Muscle layer of duodenum (tissue), 2 donors: ENCODE results near the gene SLC9C1.
A peak's percentile ranks its signal among the peaks of the same experiment; 100 is the strongest.

Source experiments
- H3K27ac ChIP-seq: one replicate; pipeline ENCODE4 v1.7.0; 2013; ENCODE audit warnings: mild to moderate bottlenecking, low read length
- H3K27me3 ChIP-seq: one replicate; pipeline ENCODE4 v1.7.0; 2013; ENCODE audit warnings: low read depth, mild to moderate bottlenecking, control low read depth, low read length
- H3K36me3 ChIP-seq, 2 donors: one replicate each; pipeline ENCODE4 v1.7.0; 2013; ENCODE audit warnings: low read length in 2 of 2, control low read depth in 1 of 2, mild to moderate bottlenecking in 1 of 2; ENCODE audit not compliant: insufficient read depth in 2 of 2, control insufficient read depth in 1 of 2
- H3K4me1 ChIP-seq, 2 donors: one replicate each; pipeline ENCODE4 v1.7.0; 2013; ENCODE audit warnings: low read length in 2 of 2, mild to moderate bottlenecking in 2 of 2, control low read depth in 1 of 2, moderate library complexity in 1 of 2; ENCODE audit not compliant: insufficient read depth in 2 of 2, control insufficient read depth in 1 of 2
- H3K4me3 ChIP-seq, 2 donors: one replicate each; pipeline ENCODE4 v1.7.0; 2013; ENCODE audit warnings: low read length in 2 of 2, low read depth in 1 of 2, mild to moderate bottlenecking in 1 of 2
- H3K9me3 ChIP-seq, 2 donors: one replicate each; pipeline ENCODE4 v1.7.0; 2013; ENCODE audit warnings: low read length in 2 of 2, control low read depth in 1 of 2, mild to moderate bottlenecking in 1 of 2; ENCODE audit not compliant: control insufficient read depth in 1 of 2
- donor health status: healthy.

Gene SLC9C1

GRCh38 chr3:112293368-112294321 is at the start of gene SLC9C1:
SLC9C1 (minus strand) TSS chr3:112294216; CDS start chr3:112286791, 7,425 bp downstream.
- H3K9me3 ChIP-seq, result no peaks in the 10 kb centered on the region
- H3K4me3 ChIP-seq, result peak within 1 kb of the TSS; percentile 66 to 77
- no peaks in the 10 kb centered on the region for H3K4me1 ChIP-seq
- no peaks in the 10 kb centered on the region for H3K36me3 ChIP-seq
- no peaks in the 10 kb centered on the region for H3K27me3 ChIP-seq
- peak within 1 kb of the TSS; percentile 69 for H3K27ac ChIP-seq

GRCh38 chr3:112341386-112341785 is 47.4 kb upstream of the SLC9C1 start:
- H3K36me3 ChIP-seq, result no peaks in the 10 kb centered on the region
- no peaks in the 10 kb centered on the region for H3K27me3 ChIP-seq
- H3K4me1 ChIP-seq, result no peaks in the 10 kb centered on the region
- H3K4me3 ChIP-seq, result no peak overlapping the region
- H3K9me3 ChIP-seq, result no peaks in the 10 kb centered on the region
- no peak overlapping the region for H3K27ac ChIP-seq

GRCh38 chr3:112339609-112340008 is 45.6 kb upstream of the SLC9C1 start:
- H3K36me3 ChIP-seq, result no peaks in the 10 kb centered on the region
- H3K27me3 ChIP-seq, result no peaks in the 10 kb centered on the region
- no peaks in the 10 kb centered on the region for H3K4me1 ChIP-seq
- H3K4me3 ChIP-seq, result no peak overlapping the region
- no peaks in the 10 kb centered on the region for H3K9me3 ChIP-seq
- H3K27ac ChIP-seq, result no peak overlapping the region

- Histone ChIP-seq H3K27me3 (peaks cover 2% of the 10 kb centered on the region), H3K36me3 (no peaks in the 10 kb centered on the region), H3K4me1 (no peaks in the 10 kb centered on the region), H3K9me3 (no peaks in the 10 kb centered on the region), H3K27ac (no peak overlapping the region), H3K4me3 (no peak overlapping the region)
Measured at GRCh38 chr3:112339134-112339533, 45.1 kb upstream of the SLC9C1 start.

- H3K36me3 ChIP-seq, result no peaks in the 10 kb centered on the region
- H3K4me1 ChIP-seq, result no peaks in the 10 kb centered on the region
- H3K4me3 ChIP-seq, result no peak overlapping the region
- no peak overlapping the region for H3K27ac ChIP-seq
- H3K9me3 ChIP-seq, result no peaks in the 10 kb centered on the region
- H3K27me3 ChIP-seq, result peaks cover 3% of the 10 kb centered on the region
Measured at GRCh38 chr3:112338727-112339056, 44.7 kb upstream of the SLC9C1 start.

GRCh38 chr3:112338021-112338726 is 44.2 kb upstream of the SLC9C1 start:
- Histone ChIP-seq H3K27me3 (peaks cover 3% of the 10 kb centered on the region), H3K4me1 (no peaks in the 10 kb centered on the region), H3K4me3 (no peak overlapping the region), H3K9me3 (no peaks in the 10 kb centered on the region), H3K36me3 (no peaks in the 10 kb centered on the region), H3K27ac (no peak overlapping the region)

GRCh38 chr3:112335434-112335781 is 41.4 kb upstream of the SLC9C1 start:
- H3K4me1 ChIP-seq, result no peaks in the 10 kb centered on the region
- peaks cover 3% of the 10 kb centered on the region for H3K27me3 ChIP-seq
- H3K4me3 ChIP-seq, result peak overlapping the region in 1 of 2 donors; percentile 26
- H3K27ac ChIP-seq, result peak overlapping the region; percentile 81
- no peaks in the 10 kb centered on the region for H3K9me3 ChIP-seq
- H3K36me3 ChIP-seq, result no peaks in the 10 kb centered on the region

GRCh38 chr3:112334691-112335433 is 40.8 kb upstream of the SLC9C1 start:
- H3K27ac ChIP-seq, result peak overlapping the region; percentile 81
- H3K9me3 ChIP-seq, result no peaks in the 10 kb centered on the region
- no peaks in the 10 kb centered on the region for H3K36me3 ChIP-seq
- no peaks in the 10 kb centered on the region for H3K4me1 ChIP-seq
- peaks cover 3% of the 10 kb centered on the region for H3K27me3 ChIP-seq
- peak overlapping the region; percentile 68 to 86 for H3K4me3 ChIP-seq

GRCh38 chr3:112333381-112334317 is 39.6 kb upstream of the SLC9C1 start:
- Histone ChIP-seq H3K4me1 (no peaks in the 10 kb centered on the region), H3K4me3 (peak overlapping the region; percentile 68 to 86), H3K36me3 (no peaks in the 10 kb centered on the region), H3K9me3 (no peaks in the 10 kb centered on the region), H3K27ac (peak overlapping the region; percentile 81), H3K27me3 (peaks cover 3% of the 10 kb centered on the region)

GRCh38 chr3:112333002-112333380 is 39.0 kb upstream of the SLC9C1 start, which contains the start of gene CD200:
CD200 (plus strand) TSS chr3:112333156; CDS start chr3:112333213, 57 bp downstream.
- H3K27ac ChIP-seq, result peak within 1 kb of the TSS; percentile 81
- H3K4me1 ChIP-seq, result no peaks in the 10 kb centered on the region
- H3K36me3 ChIP-seq, result no peaks in the 10 kb centered on the region
- H3K4me3 ChIP-seq, result peak within 1 kb of the TSS; percentile 68 to 86
- H3K9me3 ChIP-seq, result no peaks in the 10 kb centered on the region
- H3K27me3 ChIP-seq, result peaks cover 3% of the 10 kb centered on the region
